Lower leg skin (tissue), 4 donors: ENCODE data around the gene ELOB. TPM values are rescaled to one million over a fixed set of nuclear protein-coding genes. Genes with fewer than 3 reads are reported as not detected.

ENCODE experiments used
- DNase-seq, 2 donors: peaks; one replicate each; pipeline ENCODE4 v3.0.0-alpha.2; 2019; ENCODE audit warnings: low spot score in 2 of 2
- H3K4me3 ChIP-seq: fragments of 200-600 bp; sonication (generic); 2 replicates; pipeline ENCODE4 v1.5.1; 2017; ENCODE audit warnings: mild to moderate bottlenecking, low read depth; ENCODE audit not compliant: poor library complexity, severe bottlenecking
- CTCF ChIP-seq, 3 donors: fragments of 450-650 bp; IDR thresholded peaks; one replicate each; pipeline ENCODE4 v1.5.1; 2016; ENCODE audit warnings: antibody characterized with exemption in 3 of 3, mild to moderate bottlenecking in 3 of 3, moderate library complexity in 2 of 3
- POLR2A ChIP-seq, 2 donors: fragments of 450-650 bp; IDR thresholded peaks; one replicate each; pipeline ENCODE4 v1.6.1; 2016 to 2017; ENCODE audit warnings: antibody characterized with exemption in 2 of 2, mild to moderate bottlenecking in 1 of 2, moderate library complexity in 1 of 2
- WGBS, 2 donors: methylation state at CpG; one replicate each; pipeline ENCODE4 v1.1.5; 2018; 5-methylcytosine and 5-hydroxymethylcytosine counted together
- intact Hi-C: fragments of 100-400 bp; cut with DNase I; formaldehyde crosslinking; loops from one replicate; pipeline ENCODE4 v1.15.0; 2023; ENCODE audit warnings: low total_unique reads
- total RNA-seq, 4 donors: library from RNA; depleted of rRNA; stranded (reverse); fragments of >200 nt; gene quantifications; one replicate each; pipeline ENCODE4 v1.1.0, GENCODE V29; 2016

ELOB gene
- total RNA-seq, 4 donors from 2014 or later: 244 to 2,128 (median 328) TPM

- intact Hi-C loops: no loop called here
- 71% methylated on average over 4 of the region's 5 CpGs; no CpG with 5 or more reads in 1 of the 2 donors for WGBS, 2 donors
- DNase-seq: no peak
- no peak overlapping the region for H3K4me3 ChIP-seq
- no peak for TF ChIP-seq POLR2A (IDR thresholded peaks at IDR 0.05)
- no peak for TF ChIP-seq CTCF (IDR thresholded peaks at IDR 0.05)
These were observed 38.5 kb downstream of the ELOB start for GRCh38 chr16:2738615-2739014.

GRCh38 chr16:2737895-2738418, 39.1 kb downstream of the ELOB start:
- intact Hi-C loops: no loop called here
- H3K4me3 ChIP-seq: no peak overlapping the region
- no peak for DNase-seq
- 70 to 91% methylated on average over 4 to 7 of the region's 7 CpGs for WGBS, 2 donors
- no peak for TF ChIP-seq POLR2A (IDR thresholded peaks at IDR 0.05)
- no peak for TF ChIP-seq CTCF (IDR thresholded peaks at IDR 0.05)

GRCh38 chr16:2737238-2737605, 39.9 kb downstream of the ELOB start:
- no peak for DNase-seq
- no peak overlapping the region for H3K4me3 ChIP-seq
- TF ChIP-seq POLR2A (IDR thresholded peaks at IDR 0.05): no peak
- TF ChIP-seq CTCF (IDR thresholded peaks at IDR 0.05): no peak
- intact Hi-C loops: no loop called here
- WGBS, 2 donors: 82 to 92% methylated on average over 5 of the region's 5 CpGs

- intact Hi-C loops: no loop called here
- no peak overlapping the region for H3K4me3 ChIP-seq
- WGBS, 2 donors: 93 to 94% methylated on average over 11 of the region's 11 CpGs
- peak in 1 of 2 donors; percentile 79 for DNase-seq
- TF ChIP-seq POLR2A (IDR thresholded peaks at IDR 0.05) (no peak), CTCF (IDR thresholded peaks at IDR 0.05) (no peak)
These were observed 40.4 kb downstream of the ELOB start for GRCh38 chr16:2736476-2737237.

- 73 to 77% methylated on average over 10 of the region's 10 CpGs for WGBS, 2 donors
- intact Hi-C loops: no loop called here
- no peak for TF ChIP-seq POLR2A (IDR thresholded peaks at IDR 0.05)
- TF ChIP-seq CTCF (IDR thresholded peaks at IDR 0.05): no peak
- no peak for DNase-seq
- no peak overlapping the region for H3K4me3 ChIP-seq
These were observed 42.1 kb downstream of the ELOB start for GRCh38 chr16:2734844-2735515.
